GM12865 (cell line): ENCODE results near the gene CACNB2.

Experiments
- DNase-seq: peaks from one replicate; pipeline ENCODE4 v3.0.0; 2010; ENCODE audit warnings: low read depth
- H3K4me3 ChIP-seq: 2 replicates; pipeline ENCODE4 v1.5.1; 2011; ENCODE audit warnings: mild to moderate bottlenecking, low read depth, low read length, control low read depth
- TF ChIP-seq, protein P1 (sequence below): IDR thresholded peaks from 2 replicates; pipeline ENCODE4 v1.5.1; 2011; ENCODE audit warnings: low read length, control low read depth, low read depth, inconsistent platforms; ENCODE audit not compliant: insufficient read depth; ENCODE audit errors: missing control alignments

CACNB2 gene

DNA sequence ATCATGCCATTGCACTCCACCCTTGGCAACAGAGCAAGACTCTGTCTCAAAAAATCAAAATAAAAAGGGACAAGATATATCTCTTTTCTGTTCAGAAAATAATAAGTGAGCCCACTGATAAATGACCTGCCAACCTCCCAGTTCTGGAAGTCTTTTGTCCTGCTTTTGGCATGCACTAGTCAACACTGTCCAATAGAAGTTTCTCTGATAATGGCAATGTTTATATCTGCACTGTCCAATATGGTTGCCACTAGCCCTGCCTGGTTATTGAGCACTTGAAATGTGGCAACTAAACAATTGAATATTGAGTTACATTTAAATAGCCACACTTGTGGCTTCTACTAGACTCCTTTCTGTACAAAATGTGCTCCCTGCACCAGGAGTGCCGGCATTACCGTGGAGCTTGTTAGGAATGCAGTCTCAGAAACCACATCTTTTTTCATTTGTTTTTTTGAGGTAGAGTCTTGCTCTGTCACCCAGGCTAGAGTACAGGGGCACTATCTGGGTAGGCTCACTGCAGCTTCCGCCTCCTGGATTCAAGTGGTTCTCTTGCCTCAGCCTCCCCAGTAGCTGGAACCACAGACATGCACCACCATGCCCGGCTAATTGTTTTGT lies 229.7 kb downstream of the CACNB2 start:
- TF ChIP-seq, protein P1, sequence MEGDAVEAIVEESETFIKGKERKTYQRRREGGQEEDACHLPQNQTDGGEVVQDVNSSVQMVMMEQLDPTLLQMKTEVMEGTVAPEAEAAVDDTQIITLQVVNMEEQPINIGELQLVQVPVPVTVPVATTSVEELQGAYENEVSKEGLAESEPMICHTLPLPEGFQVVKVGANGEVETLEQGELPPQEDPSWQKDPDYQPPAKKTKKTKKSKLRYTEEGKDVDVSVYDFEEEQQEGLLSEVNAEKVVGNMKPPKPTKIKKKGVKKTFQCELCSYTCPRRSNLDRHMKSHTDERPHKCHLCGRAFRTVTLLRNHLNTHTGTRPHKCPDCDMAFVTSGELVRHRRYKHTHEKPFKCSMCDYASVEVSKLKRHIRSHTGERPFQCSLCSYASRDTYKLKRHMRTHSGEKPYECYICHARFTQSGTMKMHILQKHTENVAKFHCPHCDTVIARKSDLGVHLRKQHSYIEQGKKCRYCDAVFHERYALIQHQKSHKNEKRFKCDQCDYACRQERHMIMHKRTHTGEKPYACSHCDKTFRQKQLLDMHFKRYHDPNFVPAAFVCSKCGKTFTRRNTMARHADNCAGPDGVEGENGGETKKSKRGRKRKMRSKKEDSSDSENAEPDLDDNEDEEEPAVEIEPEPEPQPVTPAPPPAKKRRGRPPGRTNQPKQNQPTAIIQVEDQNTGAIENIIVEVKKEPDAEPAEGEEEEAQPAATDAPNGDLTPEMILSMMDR: no peak
- no peak for DNase-seq
- no peak overlapping the region for H3K4me3 ChIP-seq

DNA sequence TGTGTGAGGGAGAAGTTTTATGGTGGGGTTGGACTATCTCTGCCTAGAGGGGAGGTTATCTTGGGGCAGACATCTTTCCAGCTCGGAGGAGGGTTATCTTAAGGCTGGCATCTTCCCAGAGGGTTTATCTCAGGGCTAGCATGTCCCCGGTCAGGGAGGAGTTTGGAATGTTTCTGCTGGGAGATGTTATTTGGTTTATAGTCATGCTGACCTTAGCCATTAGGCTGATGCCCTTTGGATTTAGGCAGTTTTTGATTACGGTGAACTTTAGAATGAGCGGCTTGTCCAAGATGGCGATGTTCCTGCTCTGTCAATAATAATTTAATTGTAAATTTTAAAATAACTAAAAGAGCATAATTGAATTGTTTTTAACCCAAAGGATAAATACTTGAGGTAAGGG lies 236.4 kb downstream of the CACNB2 start:
- TF ChIP-seq, protein P1: no peak
- DNase-seq: no peak
- no peak overlapping the region for H3K4me3 ChIP-seq

DNA sequence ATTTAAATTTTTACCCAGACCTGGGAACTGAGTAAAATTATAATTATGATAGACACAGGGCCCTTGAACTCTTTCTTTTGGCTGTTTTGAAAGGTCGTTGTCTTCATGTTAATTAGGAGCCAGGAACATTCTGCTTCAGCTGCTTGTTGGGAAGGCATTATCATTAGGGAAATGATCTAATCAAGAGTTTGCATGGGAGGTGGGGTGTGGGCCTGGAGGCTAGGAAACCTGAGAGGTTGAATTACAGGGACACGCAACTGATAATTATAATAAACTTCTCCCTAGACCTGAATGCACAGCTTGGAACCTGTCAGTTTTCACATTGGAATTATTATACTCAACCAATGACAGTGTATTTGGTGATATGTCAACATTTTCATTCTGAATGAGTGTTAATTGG lies 237.7 kb downstream of the CACNB2 start:
- no peak for DNase-seq
- no peak overlapping the region for H3K4me3 ChIP-seq
- TF ChIP-seq, protein P1: no peak

DNA sequence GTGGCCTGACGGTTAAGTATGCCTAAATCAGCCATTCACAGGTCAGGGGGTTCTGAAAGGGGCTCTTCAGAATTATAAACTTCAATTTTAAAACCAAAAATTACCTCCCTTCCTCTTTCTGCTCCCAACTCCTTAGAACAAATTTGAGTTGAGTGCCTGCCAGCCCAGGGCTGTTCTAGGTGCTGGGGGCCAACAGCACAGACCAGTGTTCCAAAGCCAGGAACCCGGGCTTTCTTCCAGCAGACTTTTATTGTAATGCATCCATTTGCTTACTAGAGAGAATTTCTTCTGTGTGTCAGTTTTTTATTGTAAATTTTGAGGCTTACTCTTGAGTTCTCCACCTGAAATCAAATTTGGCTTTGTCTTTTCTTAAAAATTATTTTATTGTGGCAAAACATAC lies 238.5 kb downstream of the CACNB2 start:
- TF ChIP-seq, protein P1: no peak
- no peak for DNase-seq
- H3K4me3 ChIP-seq: no peak overlapping the region

DNA sequence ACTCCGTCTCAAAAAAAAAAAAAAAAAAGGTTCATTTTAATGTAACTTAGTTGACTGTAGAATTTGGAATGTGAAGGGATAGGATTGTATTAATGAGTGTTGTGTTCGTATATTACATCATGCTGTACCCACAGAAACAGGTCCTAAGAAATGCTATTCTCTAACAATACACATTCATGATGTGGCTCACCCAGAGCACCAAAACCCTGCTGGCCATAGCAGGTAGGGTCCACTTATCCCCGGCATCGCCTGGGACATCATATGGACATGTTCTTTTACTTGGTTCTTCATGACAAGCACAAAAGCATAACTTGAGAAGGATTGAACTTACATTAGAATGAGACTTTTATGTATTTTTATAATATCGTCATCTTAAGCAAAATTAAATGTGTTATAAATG lies 241.5 kb downstream of the CACNB2 start:
- H3K4me3 ChIP-seq: no peak overlapping the region
- DNase-seq: no peak
- TF ChIP-seq, protein P1: no peak

DNA sequence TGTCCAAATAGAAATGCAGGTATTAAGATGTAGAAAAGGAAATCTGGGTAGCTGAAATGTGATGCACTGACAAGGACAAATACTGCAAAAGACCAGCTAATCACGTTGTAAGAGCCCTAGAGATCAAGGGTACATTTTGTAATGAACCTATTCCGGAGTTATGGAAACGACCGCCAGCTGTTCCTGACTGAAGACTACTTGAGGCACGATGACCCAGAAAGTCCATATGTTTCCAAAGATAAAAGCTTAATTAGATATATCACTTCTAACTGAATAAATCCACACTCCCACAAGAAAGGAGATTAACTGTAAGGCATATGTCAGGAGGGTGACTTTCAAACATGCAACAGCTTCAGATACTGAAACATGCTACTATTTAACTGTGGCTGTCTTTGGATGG lies 257.7 kb downstream of the CACNB2 start:
- no peak for DNase-seq
- no peak overlapping the region for H3K4me3 ChIP-seq
- TF ChIP-seq, protein P1: no peak

DNA sequence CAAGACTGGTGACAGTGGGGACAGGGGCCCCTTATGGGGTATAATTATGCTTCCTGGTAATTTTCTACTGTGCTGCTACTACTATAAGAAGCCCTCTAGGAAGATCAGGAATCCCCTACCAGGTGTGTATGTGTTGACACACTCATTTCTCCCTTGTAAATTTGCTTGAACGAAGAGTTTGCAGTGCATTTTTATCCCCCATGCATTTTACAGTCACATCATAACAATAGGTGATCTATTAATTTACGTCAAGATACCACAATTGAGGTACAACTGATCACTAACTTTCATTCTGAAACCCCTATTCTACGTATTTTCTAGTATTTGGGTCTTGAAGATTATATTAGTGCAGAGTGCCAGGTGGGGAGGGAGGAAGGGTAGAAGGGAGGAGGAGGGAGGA lies 258.9 kb downstream of the CACNB2 start:
- no peak for DNase-seq
- TF ChIP-seq, protein P1: no peak
- no peak overlapping the region for H3K4me3 ChIP-seq
